B cell (primary cell): ENCODE data around the gene MROH8. TPM values are rescaled to one million over a fixed set of nuclear protein-coding genes. Genes with fewer than 3 reads are reported as not detected.

Source experiments
- ATAC-seq: fragments of 200-7000 bp; cut with Tn5 transposase; one replicate; pipeline ENCODE4 v1.10.0; 2021; ENCODE audit warnings: low read depth, mild to moderate bottlenecking, moderate number of reproducible peaks, moderate library complexity
- CTCF ChIA-PET: fragments of 350-600 bp; sonication (Branson Sonifier 250); formaldehyde crosslinking; loops from one replicate; lab custom pipeline; 2021; ENCODE audit warnings: antibody characterized with exemption, inconsistent platforms; lab: Charles Lee
- POLR2A ChIA-PET: fragments of 350-600 bp; sonication (Branson Sonifier 250); formaldehyde crosslinking; loops from one replicate; lab custom pipeline; 2021; ENCODE audit warnings: antibody characterized with exemption; lab: Charles Lee
- DNase-seq: peaks from one replicate; pipeline ENCODE4 v3.0.0; 2013
- H2AFZ ChIP-seq: 2 replicates; pipeline ENCODE4 v1.6.1; 2012; ENCODE audit warnings: mild to moderate bottlenecking, low read depth, low read length; ENCODE audit not compliant: insufficient read depth, poor library complexity, severe bottlenecking
- H3K27ac ChIP-seq, 2 donors: 1 replicate in 1 of 2; 2 replicates in 1 of 2; pipeline ENCODE4 v1.5.1; 2012 to 2013; ENCODE audit warnings: low read length in 2 of 2, mild to moderate bottlenecking in 2 of 2, moderate library complexity in 1 of 2
- H3K27me3 ChIP-seq, 4 experiments: fragments of 200-600 bp in 1 of 4; sonication (generic) in 1 of 4; replicated peaks in 1 of 4; 1 replicate in 2 of 4; 2 replicates in 2 of 4; pipeline versions ENCODE4 v1.6.1 to v1.7.0; 2013 to 2016; ENCODE audit warnings: low read length in 3 of 4, mild to moderate bottlenecking in 2 of 4, mixed read lengths in 1 of 4, moderate library complexity in 1 of 4; ENCODE audit not compliant: insufficient read depth in 4 of 4, control insufficient read depth in 3 of 4; ENCODE audit errors: control extremely low read depth in 1 of 4
- H3K36me3 ChIP-seq, 2 experiments: replicated peaks in 1 of 2; 1 replicate in 1 of 2; 2 replicates in 1 of 2; pipeline versions ENCODE4 v1.6.1 to v1.7.1; 2013; ENCODE audit warnings: low read length in 1 of 2; ENCODE audit not compliant: insufficient read depth in 2 of 2, control insufficient read depth in 1 of 2; ENCODE audit errors: control extremely low read depth in 1 of 2, extremely low read depth in 1 of 2
- H3K4me1 ChIP-seq, 2 donors: fragments of 200-600 bp in 1 of 2; sonication (generic) in 1 of 2; 1 replicate in 1 of 2; 2 replicates in 1 of 2; pipeline versions ENCODE4 v1.5.1 to v1.6.1; 2013 to 2017; ENCODE audit warnings: low read length in 2 of 2; ENCODE audit not compliant: control insufficient read depth in 2 of 2, insufficient read depth in 2 of 2
- H3K4me2 ChIP-seq: replicated peaks from 2 replicates; pipeline ENCODE3; 2012; ENCODE audit warnings: mild to moderate bottlenecking, low read depth, low read length; ENCODE audit not compliant: poor library complexity, severe bottlenecking
- H3K4me3 ChIP-seq, 5 experiments: fragments of 200-600 bp in 1 of 5; sonication (generic) in 1 of 5; 1 replicate in 3 of 5; 2 replicates in 2 of 5; pipeline versions ENCODE4 v1.5.1 to v1.7.0; 2011 to 2016; ENCODE audit warnings: low read length in 4 of 5, mild to moderate bottlenecking in 4 of 5, low read depth in 2 of 5, control low read depth in 1 of 5, moderate library complexity in 1 of 5; ENCODE audit not compliant: insufficient read depth in 1 of 5; ENCODE audit errors: control extremely low read depth in 1 of 5, extremely low read depth in 1 of 5
- H3K79me2 ChIP-seq: fragments of 200-600 bp; sonication (generic); one replicate; pipeline ENCODE4 v1.6.0; 2016; ENCODE audit warnings: low read length; ENCODE audit not compliant: control insufficient read depth, insufficient read depth
- H3K9ac ChIP-seq: fragments of 200-600 bp; sonication (generic); 2 replicates; pipeline ENCODE4 v1.6.1; 2017; ENCODE audit warnings: mild to moderate bottlenecking, low read length, moderate library complexity
- H3K9me3 ChIP-seq, 3 donors: one replicate each; pipeline versions ENCODE4 v1.6.1 to v1.7.1; 2013; ENCODE audit warnings: low read length in 2 of 3; ENCODE audit not compliant: control insufficient read depth in 2 of 3, insufficient read depth in 1 of 3; ENCODE audit errors: control extremely low read depth in 1 of 3
- H4K20me1 ChIP-seq: 2 replicates; pipeline ENCODE4 v1.6.0; 2012; ENCODE audit warnings: mild to moderate bottlenecking, low read length; ENCODE audit not compliant: insufficient read depth, control insufficient read depth, poor library complexity, severe bottlenecking
- H3K27ac Mint-ChIP-seq: one replicate; pipeline ENCODE4 v1.8.0; 2021; ENCODE audit warnings: mixed read lengths
- H3K27me3 Mint-ChIP-seq: one replicate; pipeline ENCODE4 v1.8.0; 2021; ENCODE audit warnings: mixed read lengths
- H3K4me1 Mint-ChIP-seq: one replicate; pipeline ENCODE4 v1.8.0; 2021; ENCODE audit warnings: mixed read lengths
- H3K4me3 Mint-ChIP-seq: one replicate; pipeline ENCODE4 v1.8.0; 2021; ENCODE audit warnings: mixed read lengths
- H3K9me3 Mint-ChIP-seq: one replicate; pipeline ENCODE4 v1.8.0; 2022; ENCODE audit warnings: mixed read lengths; ENCODE audit not compliant: insufficient read depth
- CTCF ChIP-seq: fragments of 200-600 bp; IDR thresholded peaks from one replicate; pipeline ENCODE4 v1.8.0; 2022; ENCODE audit warnings: antibody characterized with exemption, mild to moderate bottlenecking
- EZH2 ChIP-seq: IDR thresholded peaks from 2 replicates; pipeline ENCODE4 v1.6.1; 2012; ENCODE audit warnings: borderline replicate concordance, low read depth, mild to moderate bottlenecking, moderate library complexity, low read length; ENCODE audit not compliant: insufficient read depth, poor library complexity, severe bottlenecking
- WGBS: methylation state at CpG from one replicate; pipeline ENCODE4 v1.1.5; 2013; ENCODE audit warnings: missing lambda C conversion rate; ENCODE audit not compliant: insufficient coverage; 5-methylcytosine and 5-hydroxymethylcytosine counted together
- intact Hi-C: fragments of 100-400 bp; cut with micrococcal nuclease; formaldehyde crosslinking; loops from one replicate; pipeline ENCODE4 v1.10.0; 2022
- polyA plus RNA-seq: library from polyadenylated mRNA; depleted of rRNA; stranded (reverse); fragments of >200 nt; gene quantifications from 2 replicates; pipeline ENCODE4 v1.2.3, GENCODE V29; 2012
- total RNA-seq, 2 donors: library from RNA; stranded (reverse); fragments of 120-200 nt in 1 of 2; gene quantifications; 1 replicate in 1 of 2; 2 replicates in 1 of 2; pipeline versions ENCODE4 v1.2.3 to v1.2.4, GENCODE V29; 2013 to 2022

The MROH8 gene
- total and polyA plus RNA-seq, 2 donors (not counting 1 experiment from before 2014, with no cell fraction given), result 3.8 to 4.6 TPM

DNA sequence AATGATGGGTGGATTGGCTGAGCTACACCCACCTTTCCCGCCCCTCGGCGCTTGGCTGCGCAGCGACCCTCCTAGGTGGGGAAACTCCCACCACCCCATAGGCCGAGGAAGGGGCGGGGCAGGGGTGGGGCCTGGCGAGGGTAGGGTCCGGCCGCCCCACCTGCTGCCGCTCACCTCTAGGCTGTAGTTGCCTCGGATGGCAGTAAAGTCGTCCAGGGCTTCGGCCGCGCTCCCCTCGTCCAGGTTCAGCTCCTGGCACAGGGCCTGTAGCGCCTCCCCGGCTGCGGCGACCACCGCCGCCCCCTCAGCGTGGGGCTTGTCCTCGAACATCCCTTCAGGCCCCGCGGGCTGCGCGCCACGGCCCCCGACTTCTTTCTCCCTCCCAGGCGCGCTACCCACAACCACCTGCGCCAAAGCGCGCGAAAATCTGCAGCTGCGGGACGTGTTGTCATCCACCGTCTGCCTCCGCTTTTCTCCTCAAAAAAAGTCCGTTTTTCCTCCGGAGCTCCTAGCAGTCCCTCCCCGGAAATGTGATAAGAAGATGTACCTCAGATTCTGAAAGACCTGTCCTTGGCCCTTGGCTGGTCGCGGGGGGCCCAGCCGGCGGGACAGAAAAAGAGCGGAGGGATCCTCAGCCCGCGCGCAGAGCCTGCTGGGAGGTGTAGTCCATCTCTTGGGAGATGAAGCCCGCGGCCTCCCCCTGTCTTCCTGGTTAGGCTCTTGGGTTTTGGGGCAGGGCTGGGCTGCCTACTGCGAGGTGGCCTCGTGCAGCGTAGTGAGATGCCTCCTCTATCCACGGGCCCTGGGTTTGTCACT, 83.5 kb downstream of the MROH8 start, which contains the start of gene RBL1:
TSS of gene RBL1 (minus strand) at position 399 of the 816 bp plus-strand sequence. CDS start at position 330, 69 bp downstream.
- Mint-ChIP-seq H3K4me3 (peak within 1 kb of the TSS; percentile 98), H3K27me3 (no peaks in the 10 kb centered on the region), H3K9me3 (no peaks in the 10 kb centered on the region), H3K4me1 (peaks cover 29% of the 10 kb centered on the region), H3K27ac (peak within 1 kb of the TSS; percentile 100)
- Histone ChIP-seq H3K9ac (peak within 1 kb of the TSS; percentile 79), H2AFZ (peak within 1 kb of the TSS; percentile 96), H4K20me1 (no peaks in the 10 kb centered on the region), H3K79me2 (peaks cover 42% of the 10 kb centered on the region), H3K4me3 (peak within 1 kb of the TSS; percentile 62 to 77 (median 73)), H3K27me3 (no peaks in the 10 kb centered on the region), H3K27ac (peak within 1 kb of the TSS; percentile 88 to 95), H3K36me3 (peaks cover 0 to 3% of the 10 kb centered on the region in 2 experiments), H3K9me3 (no peaks in the 10 kb centered on the region), H3K4me2 (peak within 1 kb of the TSS; percentile 82), H3K4me1 (peaks cover 13 to 28% of the 10 kb centered on the region in 2 donors)
- under 1% methylated on average over 56 of the region's 58 CpGs for WGBS
- ChIA-PET CTCF (interaction anchor here (0.6 to 2.0 kb wide), 5 partner anchors 9 to 87 kb away, joined by 3 to 7 read pairs (median 4); partner anchors contain the start of genes MROH8 and RPN2), POLR2A (interaction anchor here (1.1 to 1.6 kb wide), 2 partner anchors 83 to 87 kb away, joined by 4 to 8 read pairs; partner anchors contain the start of genes MROH8 and RPN2)
- DNase-seq, result peak; percentile 96
- intact Hi-C loops, result loop anchor here (1.0 to 10.0 kb wide), 6 partner anchors 54 to 1144 kb away; partner anchors contain the start of genes SAMHD1 and SCAND1
- peak; percentile 86 for ATAC-seq
- TF ChIP-seq EZH2 (no peak), CTCF (peak; percentile 13)
